GM19099 (cell line): ENCODE measurements around the gene METTL21A.

Experiments
- POLR2A ChIP-seq: IDR thresholded peaks from 3 replicates; pipeline ENCODE4 v1.6.1; 2011; ENCODE audit warnings: low read depth; ENCODE audit not compliant: insufficient read length; ENCODE audit errors: extremely low read depth

Gene METTL21A

DNA sequence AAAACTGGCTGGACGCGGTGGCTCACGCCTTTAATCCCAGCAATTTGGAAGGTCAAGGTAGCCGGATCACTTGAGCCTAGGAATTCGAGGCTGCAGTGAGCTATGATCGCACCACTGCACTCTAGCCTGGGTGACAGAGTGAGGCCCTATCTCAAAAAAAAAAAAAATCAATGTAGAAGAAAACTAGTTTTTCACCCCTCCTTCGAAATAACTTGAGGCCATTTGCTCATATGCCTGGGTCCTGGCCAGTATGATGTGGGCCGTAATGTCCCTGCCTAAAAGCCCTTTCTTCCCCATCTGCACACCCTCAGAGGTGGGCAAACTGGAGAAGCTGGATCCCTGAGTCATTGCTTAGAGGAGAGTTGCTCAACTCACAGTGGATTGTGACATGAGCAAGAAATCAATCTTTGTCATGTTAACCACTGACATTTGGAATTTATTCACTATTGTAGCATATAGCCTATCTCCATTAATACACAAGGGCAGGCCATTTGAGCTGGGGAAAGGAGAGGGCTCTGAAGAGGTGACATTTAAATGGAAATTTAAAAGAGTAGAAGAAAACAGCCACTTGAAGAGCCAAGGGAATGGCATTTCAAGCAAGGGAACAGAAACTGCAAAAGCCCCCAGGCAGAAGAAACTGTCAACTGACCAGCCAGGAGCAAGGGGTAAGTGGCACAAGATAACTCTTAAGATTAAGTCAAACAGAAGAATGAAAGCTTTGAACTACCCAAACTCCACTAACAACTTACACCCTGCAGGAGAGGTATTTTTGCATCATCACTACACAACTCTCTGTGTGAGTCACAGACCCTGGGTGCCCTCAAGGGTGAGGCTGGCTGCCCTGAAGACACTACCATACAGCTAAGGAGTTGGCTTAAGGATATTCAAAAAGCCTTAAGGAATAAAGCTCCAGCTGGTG is 7.6 kb upstream of the METTL21A start:
- no peak for TF ChIP-seq POLR2A

DNA sequence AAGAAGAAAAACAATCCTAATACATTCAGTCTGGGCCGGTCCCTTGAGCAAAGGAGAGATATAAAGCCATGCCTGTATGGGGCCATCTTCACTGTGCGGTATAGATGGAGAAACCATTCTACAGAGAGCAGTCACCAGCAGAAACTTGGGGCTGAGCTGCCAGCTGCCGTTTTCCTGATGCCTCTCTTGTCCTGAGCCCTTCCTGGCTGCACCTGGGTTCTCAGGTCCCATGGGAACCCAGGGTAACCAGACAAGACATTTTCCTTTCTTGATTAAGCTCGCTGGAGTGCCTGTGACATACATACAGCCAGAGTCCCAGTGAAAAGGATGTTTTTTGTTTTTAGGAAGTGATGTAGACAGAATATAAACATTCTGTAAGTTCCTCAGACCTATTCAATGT is 5.3 kb upstream of the METTL21A start:
- no peak for TF ChIP-seq POLR2A

DNA sequence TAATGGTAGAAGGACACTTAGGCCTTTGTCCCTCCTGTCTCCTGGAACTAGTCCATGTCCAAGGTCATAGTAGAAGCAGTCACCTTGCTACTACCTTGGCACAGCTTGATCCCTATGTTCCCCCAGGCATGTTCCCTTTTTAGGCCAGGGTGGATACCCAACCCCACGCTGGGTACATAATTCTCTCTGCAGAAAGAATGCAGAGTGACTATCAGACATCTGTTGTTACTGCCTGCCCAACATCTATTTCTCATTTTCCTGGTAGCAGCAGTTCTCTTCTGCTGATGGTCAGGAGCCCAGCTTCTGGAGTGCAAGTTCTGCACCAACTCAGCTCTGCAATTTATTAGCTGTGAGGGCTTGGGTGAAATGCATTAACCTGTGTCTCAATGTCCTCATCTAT is 4.4 kb upstream of the METTL21A start:
- no peak for TF ChIP-seq POLR2A

DNA sequence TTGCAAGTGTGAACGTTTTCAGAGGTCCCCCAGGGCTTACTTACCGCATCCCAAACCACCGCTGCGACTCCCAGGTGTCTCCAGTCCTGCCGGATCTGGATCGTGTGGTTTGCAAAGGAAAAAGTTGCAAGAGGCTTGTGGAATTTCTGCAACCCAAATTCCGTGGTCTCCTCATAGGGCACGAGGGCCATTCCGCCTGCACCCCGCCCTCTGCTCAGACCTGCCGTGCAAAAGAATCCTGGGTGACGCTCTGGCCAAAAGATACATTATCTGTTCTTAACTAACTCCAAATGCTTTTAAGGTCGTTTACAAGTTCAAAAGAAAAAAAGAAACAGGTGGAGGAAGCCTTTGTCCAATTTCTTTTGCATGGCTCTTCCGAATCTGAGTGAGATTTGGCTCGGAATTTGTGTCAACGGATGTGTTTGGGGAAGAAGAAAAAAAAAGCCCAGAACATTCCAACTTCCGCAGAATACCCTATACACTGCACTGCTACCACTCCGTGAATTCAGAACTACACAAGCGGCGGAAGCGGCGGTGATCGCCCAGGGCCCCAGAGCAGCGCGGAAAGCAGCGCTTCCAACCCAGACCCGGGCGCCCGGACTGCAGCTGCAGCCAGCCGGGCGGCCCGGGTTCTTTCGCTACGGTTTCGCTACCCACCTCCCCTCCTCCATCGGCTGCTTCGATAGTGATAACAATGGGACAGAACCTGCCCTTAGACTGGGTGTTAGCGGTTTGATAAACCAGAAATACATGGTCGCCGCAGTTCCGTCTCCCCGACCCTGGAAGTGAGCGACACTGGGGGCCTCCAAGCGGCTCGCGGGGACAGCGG is 795 bp downstream of the METTL21A start:
- TF ChIP-seq POLR2A, result peak; percentile 61

DNA sequence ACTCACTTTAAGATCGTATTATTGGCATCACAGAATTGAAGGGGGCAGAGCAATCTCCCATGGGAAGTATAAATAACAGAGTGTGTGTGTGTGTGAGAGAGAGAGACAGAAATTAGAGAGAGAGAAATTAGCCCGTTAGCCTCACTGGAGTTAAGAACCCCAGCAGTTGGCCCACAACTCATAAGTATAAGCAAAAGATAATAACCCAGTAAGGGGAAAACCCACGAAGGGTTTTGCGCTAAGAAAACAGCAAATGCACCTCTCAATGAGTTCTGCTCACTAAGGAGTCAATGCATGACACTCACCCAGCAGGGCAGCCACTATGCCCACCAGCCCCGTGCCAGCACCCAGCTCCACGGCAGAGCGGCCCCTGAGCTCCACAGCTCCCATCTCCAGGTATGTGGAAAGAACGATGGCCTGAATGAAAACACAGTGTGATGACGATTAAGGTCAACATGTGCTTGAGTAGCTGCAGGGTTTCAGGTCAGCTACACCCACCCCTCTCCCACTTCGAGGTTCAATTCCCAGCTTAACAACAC is 3.6 kb downstream of the METTL21A start:
- TF ChIP-seq POLR2A, result no peak

DNA sequence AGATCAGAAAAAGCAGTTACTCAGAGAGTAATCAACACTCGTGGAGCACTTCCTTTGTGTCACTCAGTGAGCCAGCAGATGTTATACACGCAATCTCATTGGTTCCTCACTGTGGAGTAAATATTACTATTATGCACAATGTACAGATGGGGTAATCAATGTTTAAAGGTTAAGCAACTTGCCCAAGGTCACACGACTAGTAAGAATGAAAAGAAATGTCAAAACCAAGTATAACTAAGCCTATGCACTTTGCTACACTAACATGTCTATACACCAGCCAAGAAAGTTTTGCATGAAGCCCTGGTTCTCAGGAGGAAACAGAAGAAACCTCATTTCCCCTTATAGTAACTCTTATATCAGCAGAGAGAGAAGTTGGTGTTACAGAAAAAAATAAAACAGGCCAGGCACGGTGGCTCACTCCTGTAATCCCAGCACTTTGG is 5.4 kb downstream of the METTL21A start:
- no peak for TF ChIP-seq POLR2A

DNA sequence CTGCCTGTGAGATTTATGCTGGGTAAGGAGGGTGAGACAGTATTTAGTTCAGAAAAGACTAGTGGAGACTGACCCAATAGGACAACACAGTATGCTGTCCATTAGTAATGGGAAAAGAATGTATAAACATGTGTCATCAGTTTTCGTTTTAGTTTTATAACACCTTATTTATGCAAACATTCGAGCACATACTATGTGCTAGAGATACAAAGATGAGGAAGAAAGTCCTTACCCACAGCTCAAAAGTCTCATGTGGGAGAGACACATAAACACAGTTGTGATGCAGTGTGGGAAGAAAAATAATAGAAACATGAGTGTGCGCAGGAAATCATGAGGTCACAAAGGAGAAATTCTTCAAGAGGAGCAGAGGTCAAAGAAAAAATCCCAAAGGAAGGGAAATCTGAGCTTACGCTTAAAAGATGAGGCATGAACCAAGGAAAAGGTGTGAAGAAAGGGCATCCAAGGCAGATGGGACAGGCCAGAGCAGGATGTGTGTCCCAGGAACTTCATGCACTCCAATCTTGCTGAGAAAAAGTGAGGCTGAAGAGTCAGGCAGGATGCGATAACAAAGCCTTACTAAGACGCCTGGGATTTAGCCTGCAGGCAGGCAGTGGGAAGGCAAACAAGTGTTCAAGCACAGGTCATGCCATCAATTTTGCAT is 8.1 kb downstream of the METTL21A start:
- TF ChIP-seq POLR2A, result no peak

DNA sequence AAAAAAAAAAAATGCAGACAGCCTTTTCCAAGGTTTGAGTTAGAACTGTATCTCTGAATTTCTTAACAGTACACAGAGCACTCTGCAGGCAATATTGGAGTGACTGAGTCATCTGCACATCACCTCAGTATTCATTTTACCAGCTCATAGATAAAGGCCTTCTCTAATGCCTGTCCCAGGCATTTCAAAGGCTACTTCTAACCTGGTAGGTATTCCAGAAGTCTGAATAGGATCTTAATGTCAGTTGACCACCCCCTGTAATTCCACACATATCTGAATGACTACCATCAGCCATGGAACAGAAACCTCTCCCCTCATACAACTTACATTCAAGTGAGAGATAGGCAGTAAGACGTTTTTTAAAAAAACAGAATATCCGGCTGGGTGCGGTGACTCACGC is 9.0 kb downstream of the METTL21A start:
- no peak for TF ChIP-seq POLR2A

DNA sequence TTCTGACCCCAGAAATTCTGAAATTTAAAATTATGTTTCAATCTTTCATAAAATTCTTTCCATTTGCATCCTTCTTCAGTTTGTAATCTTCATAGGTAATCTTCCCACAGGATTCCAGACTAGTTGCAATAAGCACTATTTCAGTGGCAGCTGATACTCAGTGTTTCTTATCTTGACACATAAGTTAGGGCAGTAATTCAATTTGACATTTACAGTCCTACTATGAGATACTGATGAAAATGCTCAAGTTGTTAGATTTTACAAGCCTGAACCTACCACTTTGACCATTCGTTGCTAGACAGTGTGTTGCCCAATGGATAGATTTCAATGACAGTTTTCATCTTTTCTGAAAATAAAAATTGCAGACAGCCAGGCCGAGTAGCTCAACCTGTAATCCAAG is 10.4 kb downstream of the METTL21A start:
- TF ChIP-seq POLR2A, result no peak

DNA sequence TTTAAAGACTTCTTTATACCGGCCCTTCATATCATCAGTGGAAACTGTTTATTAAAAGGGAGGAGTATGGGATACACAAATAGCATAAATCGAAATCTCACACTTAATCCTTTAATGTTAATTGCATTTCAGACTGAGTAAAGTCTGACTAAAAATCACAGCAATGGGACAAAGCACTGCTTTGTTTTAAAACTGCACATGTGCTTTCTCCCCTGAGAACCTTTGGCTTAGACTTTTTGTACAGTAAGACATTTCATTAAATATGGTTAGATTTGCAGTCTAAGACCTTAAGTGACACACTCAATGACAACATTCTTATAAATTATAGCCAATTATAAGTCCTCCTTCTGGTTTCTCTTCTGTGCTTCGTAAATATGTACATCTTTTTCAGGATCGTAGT is 12.5 kb downstream of the METTL21A start:
- TF ChIP-seq POLR2A, result no peak

DNA sequence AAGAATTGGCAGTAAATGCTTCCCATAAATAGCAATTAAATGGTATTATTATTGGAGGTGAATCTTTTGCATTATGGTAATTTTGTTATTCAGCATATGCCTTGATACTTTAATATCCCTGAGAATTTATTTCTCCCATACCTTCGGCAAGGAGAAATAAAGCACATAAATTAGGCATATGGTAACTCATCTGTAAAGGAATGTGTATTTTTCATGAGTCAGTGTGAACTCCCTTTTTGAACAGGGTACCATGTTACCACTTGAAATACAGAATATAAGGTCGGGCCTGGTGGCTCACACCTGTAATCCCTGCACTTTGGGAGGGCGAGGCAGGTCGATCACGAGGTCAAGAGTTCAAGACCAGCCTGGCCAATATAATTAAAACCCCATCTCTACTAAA is 18.4 kb downstream of the METTL21A start:
- TF ChIP-seq POLR2A, result no peak

DNA sequence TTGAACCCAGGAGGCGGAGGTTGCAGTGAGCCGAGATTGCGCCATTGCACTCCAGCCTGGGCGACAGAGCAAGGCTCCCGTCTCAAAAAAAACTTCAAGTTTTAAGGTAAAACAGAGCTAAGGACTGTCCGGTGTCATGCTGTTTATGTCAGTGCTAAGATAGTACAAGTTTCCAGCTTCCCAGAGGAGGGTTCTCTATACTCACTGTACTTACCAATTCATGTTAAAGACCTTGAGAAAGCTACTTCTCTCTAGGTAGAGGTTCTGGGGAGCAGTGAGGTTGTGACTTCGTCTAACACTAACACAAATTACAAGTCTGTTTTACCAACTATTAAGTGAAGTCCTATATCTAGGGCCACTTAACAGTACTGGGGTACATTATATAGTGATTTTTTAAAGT is 18.8 kb downstream of the METTL21A start:
- no peak for TF ChIP-seq POLR2A

DNA sequence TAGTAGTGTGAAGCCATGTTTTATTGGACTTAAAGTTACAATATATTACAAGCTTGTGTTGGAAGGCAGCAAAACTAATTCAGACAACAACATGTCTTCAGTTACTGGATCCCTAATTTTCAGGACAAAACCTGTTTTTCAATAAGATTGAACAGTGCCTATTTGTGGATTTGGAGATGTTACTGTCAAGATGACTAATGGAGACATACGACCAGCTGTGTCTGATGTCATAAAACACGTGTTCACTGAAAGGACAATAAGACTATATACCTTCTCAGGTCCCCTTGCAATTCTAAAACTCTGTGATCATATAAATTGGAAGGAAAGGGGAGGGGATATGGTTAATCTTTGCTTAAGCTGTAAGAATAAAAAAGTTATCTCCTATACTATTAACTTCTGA is 21.7 kb downstream of the METTL21A start:
- no peak for TF ChIP-seq POLR2A

DNA sequence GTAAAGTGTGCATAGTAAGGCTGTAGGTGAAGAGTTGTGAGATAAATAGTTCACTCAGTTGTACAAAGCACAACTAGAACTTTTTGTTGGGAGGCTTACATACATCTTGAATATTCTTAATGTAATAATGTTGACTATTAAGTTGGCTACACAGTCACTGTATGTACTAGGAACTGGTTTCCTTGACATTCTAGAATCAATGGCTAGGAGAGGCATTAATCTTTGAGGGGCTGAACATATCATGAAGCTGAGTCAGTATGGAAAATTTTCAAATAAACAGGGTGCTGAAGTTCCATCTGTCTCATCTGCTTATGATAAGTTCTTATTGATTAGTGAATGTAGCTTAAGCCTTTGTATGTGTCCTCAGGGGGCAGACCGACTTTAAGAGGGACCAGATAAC is 23.4 kb downstream of the METTL21A start:
- TF ChIP-seq POLR2A, result no peak

DNA sequence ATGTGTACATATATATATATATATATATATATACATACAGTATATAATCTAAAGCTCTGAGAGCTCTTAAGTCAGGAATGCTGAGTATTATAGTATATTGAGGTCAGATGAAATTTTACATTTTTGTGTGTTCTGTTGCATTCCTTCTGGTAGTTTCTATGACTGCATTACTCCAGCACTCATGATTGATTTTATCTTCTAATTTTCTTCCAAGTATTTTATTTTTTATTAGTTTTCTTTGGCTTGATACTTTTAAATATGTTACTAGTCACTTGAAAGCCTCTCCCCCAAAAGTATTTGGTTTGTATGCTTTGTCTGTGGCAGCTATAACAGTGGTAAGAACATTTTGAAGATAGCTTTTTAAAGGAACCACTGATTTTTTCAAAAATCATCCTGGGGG is 25.0 kb downstream of the METTL21A start:
- no peak for TF ChIP-seq POLR2A
